ENCODE data around the gene PRAMEF1. TPM values are rescaled to one million over a fixed set of nuclear protein-coding genes. Genes with fewer than 3 reads are reported as not detected.

Gene PRAMEF1
- total RNA-seq, 1 donor from 2014 or later, result not detected

- no peaks in the 10 kb centered on the region for H3K9me3 Mint-ChIP-seq
- Histone ChIP-seq H3K4me2 (no peak overlapping the region), H3F3A (ENCODE audit: low read depth) (no peaks in the 10 kb centered on the region), H3K27me3 (no peaks in the 10 kb centered on the region), H3K27ac (no peak overlapping the region), H3K36me3 (no peaks in the 10 kb centered on the region), H3K4me1 (no peaks in the 10 kb centered on the region), H2AFZ (replicated peaks) (no peak overlapping the region), H3K4me3 (no peak overlapping the region), H4K20me1 (ENCODE audit: low read depth) (no peaks in the 10 kb centered on the region), H3K79me2 (ENCODE audit: low read depth) (no peaks in the 10 kb centered on the region), H3K9ac (no peak overlapping the region), H3K9me3 (ENCODE audit: low read depth) (no peaks in the 10 kb centered on the region)
- no peak for DNase-seq (ENCODE audit: low spot score)
- TF ChIP-seq, protein P1, sequence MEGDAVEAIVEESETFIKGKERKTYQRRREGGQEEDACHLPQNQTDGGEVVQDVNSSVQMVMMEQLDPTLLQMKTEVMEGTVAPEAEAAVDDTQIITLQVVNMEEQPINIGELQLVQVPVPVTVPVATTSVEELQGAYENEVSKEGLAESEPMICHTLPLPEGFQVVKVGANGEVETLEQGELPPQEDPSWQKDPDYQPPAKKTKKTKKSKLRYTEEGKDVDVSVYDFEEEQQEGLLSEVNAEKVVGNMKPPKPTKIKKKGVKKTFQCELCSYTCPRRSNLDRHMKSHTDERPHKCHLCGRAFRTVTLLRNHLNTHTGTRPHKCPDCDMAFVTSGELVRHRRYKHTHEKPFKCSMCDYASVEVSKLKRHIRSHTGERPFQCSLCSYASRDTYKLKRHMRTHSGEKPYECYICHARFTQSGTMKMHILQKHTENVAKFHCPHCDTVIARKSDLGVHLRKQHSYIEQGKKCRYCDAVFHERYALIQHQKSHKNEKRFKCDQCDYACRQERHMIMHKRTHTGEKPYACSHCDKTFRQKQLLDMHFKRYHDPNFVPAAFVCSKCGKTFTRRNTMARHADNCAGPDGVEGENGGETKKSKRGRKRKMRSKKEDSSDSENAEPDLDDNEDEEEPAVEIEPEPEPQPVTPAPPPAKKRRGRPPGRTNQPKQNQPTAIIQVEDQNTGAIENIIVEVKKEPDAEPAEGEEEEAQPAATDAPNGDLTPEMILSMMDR (IDR thresholded peaks at IDR 0.05), result no peak
- no peak for TF ChIP-seq EZH2phosphoT487 (IDR thresholded peaks at IDR 0.05)
- TF ChIP-seq EZH2 (IDR thresholded peaks at IDR 0.05), result no peak
- peaks cover 5% of the 10 kb centered on the region for H3K27me3 Mint-ChIP-seq (ENCODE audit: insufficient read depth, low read depth)
- H3K27ac Mint-ChIP-seq, result no peak overlapping the region
- no peaks in the 10 kb centered on the region for H3K4me1 Mint-ChIP-seq
- H3K4me3 Mint-ChIP-seq, result no peak overlapping the region
- no peaks in the 10 kb centered on the region for H3K36me3 Mint-ChIP-seq
Observed at GRCh38 chr1:12756768-12757413, 34.3 kb upstream of the PRAMEF1 start.

DNA sequence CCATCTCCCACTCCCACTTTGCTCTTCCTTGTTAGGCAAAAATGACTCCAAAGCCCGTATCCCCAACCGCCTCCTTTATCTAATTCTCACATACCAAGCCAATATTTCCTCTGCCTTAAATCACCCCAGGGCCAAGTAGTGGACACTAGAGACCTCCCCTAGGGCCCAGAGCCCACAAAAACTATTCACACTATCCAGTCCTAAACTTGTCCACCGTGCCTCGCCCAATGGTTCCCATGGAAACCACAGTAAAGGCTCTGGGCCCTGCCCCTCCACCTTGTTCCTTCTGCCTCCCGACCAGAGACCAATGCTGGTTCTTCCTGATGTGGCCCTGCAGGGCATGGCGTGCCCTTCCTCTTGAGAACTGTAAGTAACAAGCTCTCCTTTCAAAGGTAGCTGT lies 33.4 kb upstream of the PRAMEF1 start:
- DNase-seq (ENCODE audit: low spot score), result peak; percentile 14
- H3K79me2 ChIP-seq (ENCODE audit: low read depth), result no peaks in the 10 kb centered on the region
- no peak overlapping the region for H2AFZ ChIP-seq (replicated peaks)
- H3K9me3 Mint-ChIP-seq, result no peaks in the 10 kb centered on the region
- H3K4me1 ChIP-seq, result no peaks in the 10 kb centered on the region
- H3K27ac Mint-ChIP-seq, result no peak overlapping the region
- no peaks in the 10 kb centered on the region for H3K36me3 Mint-ChIP-seq
- no peak overlapping the region for H3K27ac ChIP-seq
- H3F3A ChIP-seq (ENCODE audit: low read depth), result no peaks in the 10 kb centered on the region
- TF ChIP-seq EZH2 (IDR thresholded peaks at IDR 0.05) (no peak), EZH2phosphoT487 (IDR thresholded peaks at IDR 0.05) (no peak)
- TF ChIP-seq, protein P1 (IDR thresholded peaks at IDR 0.05), result no peak
- H3K4me1 Mint-ChIP-seq, result no peaks in the 10 kb centered on the region
- H3K9me3 ChIP-seq (ENCODE audit: low read depth), result no peaks in the 10 kb centered on the region
- no peaks in the 10 kb centered on the region for H3K27me3 ChIP-seq
- no peak overlapping the region for H3K4me3 Mint-ChIP-seq
- peaks cover 8% of the 10 kb centered on the region for H3K27me3 Mint-ChIP-seq (ENCODE audit: insufficient read depth, low read depth)
- no peak overlapping the region for H3K9ac ChIP-seq
- no peaks in the 10 kb centered on the region for H3K36me3 ChIP-seq
- no peak overlapping the region for H3K4me3 ChIP-seq
- H3K4me2 ChIP-seq, result no peak overlapping the region
- no peaks in the 10 kb centered on the region for H4K20me1 ChIP-seq (ENCODE audit: low read depth)

GRCh38 chr1:12760256-12760795 lies 30.9 kb upstream of the PRAMEF1 start:
- H3K36me3 Mint-ChIP-seq, result no peaks in the 10 kb centered on the region
- H3K4me1 ChIP-seq, result no peaks in the 10 kb centered on the region
- TF ChIP-seq, protein P1 (IDR thresholded peaks at IDR 0.05), result peak; percentile 55
- TF ChIP-seq EZH2phosphoT487 (IDR thresholded peaks at IDR 0.05), result no peak
- no peak overlapping the region for H3K27ac ChIP-seq
- H4K20me1 ChIP-seq (ENCODE audit: low read depth), result no peaks in the 10 kb centered on the region
- no peak overlapping the region for H2AFZ ChIP-seq (replicated peaks)
- H3K4me3 Mint-ChIP-seq, result no peak overlapping the region
- no peaks in the 10 kb centered on the region for H3K9me3 ChIP-seq (ENCODE audit: low read depth)
- H3K4me2 ChIP-seq, result no peak overlapping the region
- no peak overlapping the region for H3K9ac ChIP-seq
- H3K4me3 ChIP-seq, result no peak overlapping the region
- H3K36me3 ChIP-seq, result no peaks in the 10 kb centered on the region
- peak; percentile 62 for DNase-seq (ENCODE audit: low spot score)
- H3F3A ChIP-seq (ENCODE audit: low read depth), result no peaks in the 10 kb centered on the region
- no peaks in the 10 kb centered on the region for H3K4me1 Mint-ChIP-seq
- no peaks in the 10 kb centered on the region for H3K27me3 ChIP-seq
- peaks cover 8% of the 10 kb centered on the region for H3K27me3 Mint-ChIP-seq (ENCODE audit: insufficient read depth, low read depth)
- H3K9me3 Mint-ChIP-seq, result no peaks in the 10 kb centered on the region
- no peak overlapping the region for H3K27ac Mint-ChIP-seq
- H3K79me2 ChIP-seq (ENCODE audit: low read depth), result no peaks in the 10 kb centered on the region
